HG02885 (cell line): ENCODE data around the gene LDAH.
"Not testable (repeated sequence)": the region's sequence is repeated elsewhere in the genome, so short reads cannot be mapped to it uniquely, and the experiment has no call there.

Source experiments
- ATAC-seq: cut with Tn5 transposase; IDR thresholded peaks from one replicate; pipeline ENCODE4 v1.9.1; 2021; ENCODE audit warnings: mild to moderate bottlenecking; ENCODE audit not compliant: unreplicated experiment, poor library complexity

LDAH gene

DNA sequence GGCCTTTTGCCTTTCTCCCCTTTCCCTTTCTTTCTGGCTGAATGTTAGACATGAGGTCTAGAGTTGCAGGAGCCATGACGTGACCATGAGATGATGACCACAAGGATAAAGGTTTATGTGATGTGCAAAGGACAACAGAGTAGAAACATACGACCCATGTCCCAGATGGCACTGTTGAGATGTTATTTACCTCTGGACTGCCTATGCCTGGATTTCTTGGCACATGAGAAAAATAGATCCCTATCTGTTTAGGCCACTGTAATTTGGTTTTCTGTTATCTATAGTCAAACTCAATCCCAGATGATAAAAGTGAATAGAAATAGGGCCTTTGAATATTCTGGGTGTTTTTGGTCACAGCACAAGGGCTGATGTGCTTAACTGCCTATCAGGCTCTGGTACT, 97.1 kb downstream of the LDAH start:
- ATAC-seq, result no peak

DNA sequence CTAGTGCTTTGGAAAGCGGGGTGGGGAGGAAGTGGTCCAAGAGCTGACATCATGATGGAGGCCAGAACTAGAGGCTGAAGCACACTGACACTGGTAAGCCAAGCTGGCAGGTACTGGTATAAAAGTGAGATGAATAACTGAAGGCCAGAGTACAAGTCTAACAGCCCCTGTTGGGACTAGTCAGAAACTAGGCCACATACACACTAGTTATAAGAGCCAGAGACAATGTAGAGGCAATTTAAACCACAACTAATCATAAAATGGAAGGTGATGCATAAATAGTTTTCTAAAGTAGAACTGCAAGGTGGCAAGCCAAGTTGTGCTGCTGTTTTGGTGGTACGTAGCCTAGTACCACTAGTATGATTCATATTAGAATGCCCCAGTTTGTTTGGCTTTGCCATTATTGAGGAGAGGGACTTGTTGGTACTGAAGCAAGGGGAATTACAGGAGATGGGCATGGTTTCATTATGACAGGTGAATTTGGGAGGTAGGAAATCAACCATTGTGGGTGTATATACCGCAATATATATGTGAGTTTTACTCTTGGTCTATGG, 98.3 kb downstream of the LDAH start:
- no peak for ATAC-seq

GRCh38 chr2:20723543-20723942, 99.4 kb downstream of the LDAH start:
- ATAC-seq, result no peak

- no peak for ATAC-seq
These were observed 100.2 kb downstream of the LDAH start for GRCh38 chr2:20722592-20723240.

- no peak for ATAC-seq
These were observed 105.3 kb downstream of the LDAH start for GRCh38 chr2:20717641-20718040.

- ATAC-seq, result not testable (repeated sequence)
These were observed 106.7 kb downstream of the LDAH start for GRCh38 chr2:20716164-20716563.

GRCh38 chr2:20714412-20714811, 108.5 kb downstream of the LDAH start:
- ATAC-seq, result not testable (repeated sequence)

- ATAC-seq, result not testable (repeated sequence)
These were observed 109.3 kb downstream of the LDAH start for GRCh38 chr2:20713585-20713984.

GRCh38 chr2:20711641-20712040, 111.3 kb downstream of the LDAH start:
- ATAC-seq, result not testable (repeated sequence)

DNA sequence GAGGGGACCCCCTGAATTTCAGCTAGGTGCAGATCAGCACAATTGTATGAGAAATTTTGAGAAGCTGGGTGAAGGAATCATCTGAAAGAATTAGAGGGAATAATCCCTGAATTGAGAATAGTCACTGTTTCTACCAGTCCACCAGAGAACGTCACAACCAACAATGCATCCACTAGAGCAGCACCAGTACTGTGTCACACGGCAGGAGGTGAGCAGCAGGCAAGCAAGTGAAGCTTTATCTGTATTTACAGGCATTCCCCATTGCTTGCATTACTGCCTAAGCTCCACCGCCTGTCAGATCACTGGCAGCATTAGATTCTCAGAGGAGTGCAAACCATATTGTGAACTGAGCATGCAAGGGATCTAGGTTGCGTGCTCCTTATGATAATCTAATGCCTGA, 115.3 kb downstream of the LDAH start:
- ATAC-seq, result no peak

DNA sequence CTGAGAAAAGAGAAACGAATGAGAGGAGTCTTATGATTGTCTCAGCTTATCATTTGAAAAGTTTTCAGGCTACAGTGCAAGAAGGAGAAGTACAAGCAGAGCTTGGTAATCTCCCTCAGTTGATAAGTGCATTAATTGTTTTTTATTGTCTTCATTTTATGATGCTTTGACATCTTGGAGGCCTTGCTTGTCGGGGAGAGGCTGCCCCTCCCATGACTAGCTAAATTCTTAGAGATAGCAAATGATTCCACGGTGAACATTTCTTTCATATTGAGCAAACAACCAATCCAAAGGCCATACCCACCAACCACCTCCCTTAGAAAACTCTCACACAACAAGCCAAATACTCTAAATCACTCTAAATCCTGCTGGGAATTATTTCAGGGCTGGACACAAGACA, 116.1 kb downstream of the LDAH start:
- no peak for ATAC-seq

GRCh38 chr2:20706217-20706616, 116.7 kb downstream of the LDAH start:
- ATAC-seq, result no peak

- no peak for ATAC-seq
These were observed 118.0 kb downstream of the LDAH start for GRCh38 chr2:20704886-20705285.

DNA sequence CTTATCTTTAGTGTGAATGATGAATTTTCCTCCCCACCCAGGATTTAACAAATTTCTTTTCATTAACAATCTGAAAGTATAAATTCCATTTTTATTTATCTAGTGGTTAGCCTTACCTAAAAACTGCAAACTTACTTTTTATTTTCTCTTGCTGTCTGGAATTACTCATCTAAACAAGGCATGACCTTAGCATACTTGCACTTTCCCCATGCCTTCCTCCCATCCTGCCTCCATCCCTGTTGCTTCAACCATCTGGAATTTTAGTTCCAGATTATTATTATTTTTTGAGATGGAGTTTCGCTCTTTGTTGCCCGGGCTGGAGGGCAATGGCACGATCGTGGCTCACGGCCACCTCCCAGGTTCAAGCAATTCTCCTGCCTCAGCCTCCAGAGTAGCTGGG, 120.3 kb downstream of the LDAH start:
- ATAC-seq, result no peak

DNA sequence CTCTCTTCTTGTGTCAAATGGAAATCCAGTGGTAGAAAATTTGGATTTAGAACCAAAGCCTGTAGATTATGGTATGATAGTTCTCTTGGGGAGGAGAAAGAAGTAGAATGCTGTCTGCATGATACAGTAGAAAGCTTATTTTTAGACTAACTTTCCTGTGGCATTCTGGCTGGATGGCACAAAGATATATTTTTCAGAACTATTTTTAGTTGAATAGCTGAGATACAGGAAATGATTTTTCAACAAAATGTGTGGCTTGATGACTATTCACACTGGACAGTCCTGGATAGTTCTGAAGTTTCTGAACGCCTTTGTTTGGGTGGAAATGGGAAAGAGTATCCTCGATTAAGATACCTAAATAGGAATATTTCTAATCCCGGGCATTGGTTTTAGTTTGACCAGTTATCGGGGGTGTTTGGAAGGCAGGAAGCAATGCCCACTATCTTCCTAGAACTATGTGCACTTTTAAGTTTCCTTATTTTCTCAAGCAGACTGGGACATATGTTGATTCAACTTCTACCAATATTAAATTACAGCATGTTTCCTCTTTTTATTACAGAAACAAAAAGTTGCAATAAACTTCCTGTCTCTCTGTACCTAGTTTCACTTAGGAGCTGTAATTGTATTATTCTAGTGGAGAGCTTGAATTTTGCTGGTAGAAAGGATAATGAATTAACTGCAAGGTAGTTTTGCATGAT, 123.8 kb downstream of the LDAH start:
- ATAC-seq, result no peak

DNA sequence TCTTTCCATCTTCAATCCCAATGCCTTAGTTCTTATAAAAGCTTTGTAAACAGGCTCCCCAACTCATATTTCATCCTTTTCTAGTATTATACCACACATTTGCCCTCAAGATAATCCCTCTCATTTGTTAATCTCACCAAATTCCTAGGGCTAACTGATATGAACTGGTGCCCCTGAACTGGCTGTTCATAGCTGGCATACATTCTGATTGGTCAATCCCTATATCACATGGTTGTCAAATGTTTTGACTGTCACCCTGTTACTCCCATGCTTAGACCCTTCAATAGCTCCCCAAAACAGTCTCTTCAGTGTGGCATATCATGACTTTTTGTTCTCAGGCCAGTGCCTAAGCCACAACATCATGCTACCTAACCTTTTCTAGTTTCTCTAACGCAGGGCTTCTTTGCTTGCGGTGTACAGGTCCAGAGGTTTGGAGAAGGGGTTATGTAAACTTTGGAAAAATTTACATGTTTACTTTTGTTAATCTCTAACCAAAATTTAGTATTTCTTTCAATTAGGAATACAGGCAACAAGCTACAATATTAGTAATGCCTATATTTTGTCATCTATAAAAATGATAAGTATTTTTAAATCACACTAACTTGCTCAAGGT, 125.5 kb downstream of the LDAH start:
- no peak for ATAC-seq

DNA sequence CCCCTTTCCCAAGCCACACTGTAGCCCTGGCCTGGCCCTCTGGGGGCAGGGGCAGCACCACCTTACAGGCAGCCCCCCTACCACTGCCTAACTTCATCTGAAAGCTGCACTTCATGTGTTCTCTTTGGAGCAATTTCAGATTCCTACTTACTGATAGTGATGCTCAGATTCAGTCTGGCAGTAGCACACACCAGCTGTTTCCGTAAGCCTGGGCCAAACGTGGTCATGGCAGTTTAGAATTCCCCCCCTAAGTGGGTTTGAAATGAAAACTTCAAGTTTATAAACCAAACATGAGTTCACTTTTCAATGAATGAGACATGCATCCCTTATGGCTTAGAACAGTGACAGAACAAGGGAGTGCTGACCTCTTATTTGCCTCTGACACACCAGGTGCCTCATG, 126.5 kb downstream of the LDAH start:
- no peak for ATAC-seq

- no peak for ATAC-seq
These were observed 129.6 kb downstream of the LDAH start for GRCh38 chr2:20693317-20693716.

DNA sequence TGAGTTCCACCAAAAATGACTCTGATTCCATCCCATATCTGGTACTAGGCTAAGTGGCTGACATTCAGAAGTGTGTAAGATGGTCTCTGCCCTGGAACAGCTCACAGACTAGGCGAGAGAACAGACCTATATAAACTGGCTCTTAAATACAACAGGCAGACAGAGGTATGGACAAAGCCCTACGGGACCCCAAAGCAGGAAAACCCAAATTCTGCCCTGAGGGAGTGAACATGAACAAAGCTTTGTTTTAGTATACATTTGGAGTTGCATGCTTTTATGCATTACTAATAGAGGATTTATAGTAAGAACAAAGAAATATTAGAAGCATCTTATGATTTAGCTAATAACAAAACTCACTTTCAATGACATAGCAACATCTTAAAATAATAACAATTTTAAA, 130.8 kb downstream of the LDAH start:
- no peak for ATAC-seq

GRCh38 chr2:20691076-20691734, 131.7 kb downstream of the LDAH start:
- ATAC-seq, result no peak
